PC-3 (cell line): Measurements from ENCODE around the gene KHDC1L. TPM values are rescaled to one million over a fixed set of nuclear protein-coding genes. Genes with fewer than 3 reads are reported as not detected.

ENCODE experiments used
- ATAC-seq: fragments of 200-7000 bp; cut with Tn5 transposase; 2 replicates; pipeline ENCODE4 v1.9.1; 2020; ENCODE audit warnings: mild to moderate bottlenecking, moderate library complexity
- BruUV-seq: library from RNA; stranded (reverse); fragments of 400-500 nt; replicated peaks from 2 replicates; lab custom pipeline; 2021; lab: Mats Ljungman, UMichigan
- CTCF ChIA-PET: fragments of 300-600 bp; sonication (Branson Sonifier 250); formaldehyde crosslinking; loops from one replicate; lab custom pipeline; 2022; ENCODE audit warnings: antibody characterized with exemption; lab: Charles Lee
- POLR2A ChIA-PET: fragments of 300-600 bp; sonication (Branson Sonifier 250); formaldehyde crosslinking; loops from one replicate; lab custom pipeline; 2022; ENCODE audit warnings: antibody characterized with exemption; ENCODE audit not compliant: unreplicated experiment; lab: Charles Lee
- DNase-seq: peaks from one replicate; pipeline ENCODE4 v3.0.0-alpha.2; 2015
- H2AFZ ChIP-seq: fragments of 300-600 bp; sonication (generic); 2 replicates; pipeline ENCODE4 v1.6.0; 2016; ENCODE audit warnings: antibody characterized with exemption, low read length
- H3F3A ChIP-seq: fragments of 300-600 bp; sonication (generic); one replicate; pipeline ENCODE4 v1.6.0; 2017; ENCODE audit warnings: antibody characterized with exemption, low read length, control low read depth, mild to moderate bottlenecking; ENCODE audit not compliant: unreplicated experiment
- H3K27ac ChIP-seq: fragments of 300-600 bp; sonication (generic); 2 replicates; pipeline ENCODE4 v1.5.1; 2016; ENCODE audit warnings: mild to moderate bottlenecking, low read length
- H3K27me3 ChIP-seq: fragments of 300-600 bp; sonication (generic); 2 replicates; pipeline ENCODE4 v1.6.1; 2016; ENCODE audit warnings: low read length, mixed read lengths
- H3K36me3 ChIP-seq: fragments of 300-600 bp; sonication (generic); 2 replicates; pipeline ENCODE4 v1.6.1; 2016; ENCODE audit warnings: low read depth, mixed run types, low read length, mixed read lengths
- H3K4me1 ChIP-seq: fragments of 300-600 bp; sonication (generic); 2 replicates; pipeline ENCODE4 v1.5.1; 2016; ENCODE audit warnings: low read length; ENCODE audit not compliant: insufficient read depth
- H3K4me2 ChIP-seq: fragments of 300-600 bp; sonication (generic); 2 replicates; pipeline ENCODE4 v1.6.0; 2016; ENCODE audit warnings: low read length
- H3K4me3 ChIP-seq: fragments of 300-600 bp; sonication (generic); 2 replicates; pipeline ENCODE4 v1.5.1; 2016; ENCODE audit warnings: mild to moderate bottlenecking, low read length, mixed read lengths
- H3K79me2 ChIP-seq: fragments of 300-600 bp; sonication (generic); 2 replicates; pipeline ENCODE4 v1.6.1; 2017; ENCODE audit warnings: low read length, mixed read lengths
- H3K9ac ChIP-seq: fragments of 300-600 bp; sonication (generic); 2 replicates; pipeline ENCODE4 v1.6.0; 2016; ENCODE audit warnings: mild to moderate bottlenecking, low read length
- H3K9me2 ChIP-seq: fragments of 300-600 bp; sonication (generic); replicated peaks from 2 replicates; pipeline ENCODE4 v1.6.1; 2016; ENCODE audit warnings: mixed run types, low read length, mixed read lengths
- H3K9me3 ChIP-seq: fragments of 300-600 bp; sonication (generic); 2 replicates; pipeline ENCODE4 v1.6.1; 2016; ENCODE audit warnings: low read length, mixed read lengths
- H4K20me1 ChIP-seq: fragments of 300-600 bp; sonication (generic); 2 replicates; pipeline ENCODE4 v1.6.1; 2016; ENCODE audit warnings: low read length, mixed read lengths
- EZH2 ChIP-seq: fragments of 300-600 bp; sonication (generic); IDR thresholded peaks from one replicate; pipeline ENCODE4 v1.6.1; 2017; ENCODE audit warnings: antibody characterized with exemption, mild to moderate bottlenecking, low read length; ENCODE audit not compliant: unreplicated experiment
- EZH2phosphoT487 ChIP-seq: fragments of 300-600 bp; sonication (generic); IDR thresholded peaks from 2 replicates; pipeline ENCODE4 v1.6.1; 2018; ENCODE audit warnings: mild to moderate bottlenecking, antibody characterized with exemption, low read length, borderline replicate concordance
- intact Hi-C: fragments of 100-400 bp; cut with micrococcal nuclease; formaldehyde crosslinking; loops from 2 replicates; pipeline ENCODE4 v1.9.0; 2023
- total RNA-seq: library from RNA; depleted of rRNA; stranded (reverse); fragments of >200 nt; gene quantifications from 2 replicates; pipeline ENCODE4 v1.2.3, GENCODE V29; 2014
- TF ChIP-seq, protein P1 (sequence below): fragments of 300-600 bp; sonication (generic); conservative IDR thresholded peaks from 2 replicates; pipeline ENCODE4 v1.5.1; 2017; ENCODE audit warnings: antibody characterized with exemption, low read depth, mild to moderate bottlenecking, low read length

KHDC1L gene
- total RNA-seq, 1 experiment from 2014 or later: 0.80 TPM

DNA sequence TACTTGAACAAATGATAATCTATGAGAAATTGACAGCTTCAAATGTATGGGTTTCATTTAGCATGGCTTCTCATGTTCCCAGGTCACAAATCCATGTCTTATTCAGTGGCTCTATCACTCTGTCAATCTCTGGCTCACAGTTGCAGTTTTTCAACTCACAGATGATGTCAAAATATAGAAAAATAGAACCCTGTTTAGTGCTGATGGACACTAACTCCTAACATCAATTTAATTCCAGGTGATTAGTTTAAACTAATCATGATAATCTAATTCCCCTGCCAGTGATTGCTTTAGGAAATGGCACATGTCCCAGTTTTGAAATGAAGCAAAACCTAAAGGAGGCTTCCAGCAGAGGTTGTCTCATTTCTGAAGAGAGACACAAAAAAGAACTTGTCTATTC is 24.7 kb upstream of the KHDC1L start:
- CTCF ChIA-PET: no interaction called here
- H3K9ac ChIP-seq: no peak overlapping the region
- ATAC-seq (no peak), DNase-seq (no peak)
- no peak overlapping the region for H2AFZ ChIP-seq
- no peaks in the 10 kb centered on the region for H3K79me2 ChIP-seq
- POLR2A ChIA-PET: no interaction called here
- H3K36me3 ChIP-seq: no peaks in the 10 kb centered on the region
- BruUV-seq: no TSS peak
- TF ChIP-seq EZH2phosphoT487 (no peak), EZH2 (no peak)
- TF ChIP-seq, protein P1, sequence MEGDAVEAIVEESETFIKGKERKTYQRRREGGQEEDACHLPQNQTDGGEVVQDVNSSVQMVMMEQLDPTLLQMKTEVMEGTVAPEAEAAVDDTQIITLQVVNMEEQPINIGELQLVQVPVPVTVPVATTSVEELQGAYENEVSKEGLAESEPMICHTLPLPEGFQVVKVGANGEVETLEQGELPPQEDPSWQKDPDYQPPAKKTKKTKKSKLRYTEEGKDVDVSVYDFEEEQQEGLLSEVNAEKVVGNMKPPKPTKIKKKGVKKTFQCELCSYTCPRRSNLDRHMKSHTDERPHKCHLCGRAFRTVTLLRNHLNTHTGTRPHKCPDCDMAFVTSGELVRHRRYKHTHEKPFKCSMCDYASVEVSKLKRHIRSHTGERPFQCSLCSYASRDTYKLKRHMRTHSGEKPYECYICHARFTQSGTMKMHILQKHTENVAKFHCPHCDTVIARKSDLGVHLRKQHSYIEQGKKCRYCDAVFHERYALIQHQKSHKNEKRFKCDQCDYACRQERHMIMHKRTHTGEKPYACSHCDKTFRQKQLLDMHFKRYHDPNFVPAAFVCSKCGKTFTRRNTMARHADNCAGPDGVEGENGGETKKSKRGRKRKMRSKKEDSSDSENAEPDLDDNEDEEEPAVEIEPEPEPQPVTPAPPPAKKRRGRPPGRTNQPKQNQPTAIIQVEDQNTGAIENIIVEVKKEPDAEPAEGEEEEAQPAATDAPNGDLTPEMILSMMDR: no peak
- no peak overlapping the region for H3K4me3 ChIP-seq
- H3K4me2 ChIP-seq: no peak overlapping the region
- H3K9me2 ChIP-seq: no peaks in the 10 kb centered on the region
- H3F3A ChIP-seq: no peaks in the 10 kb centered on the region
- intact Hi-C loops: no loop called here
- no peaks in the 10 kb centered on the region for H4K20me1 ChIP-seq
- H3K27ac ChIP-seq: no peak overlapping the region
- H3K9me3 ChIP-seq: no peaks in the 10 kb centered on the region
- H3K27me3 ChIP-seq: no peaks in the 10 kb centered on the region
- H3K4me1 ChIP-seq: no peaks in the 10 kb centered on the region

DNA sequence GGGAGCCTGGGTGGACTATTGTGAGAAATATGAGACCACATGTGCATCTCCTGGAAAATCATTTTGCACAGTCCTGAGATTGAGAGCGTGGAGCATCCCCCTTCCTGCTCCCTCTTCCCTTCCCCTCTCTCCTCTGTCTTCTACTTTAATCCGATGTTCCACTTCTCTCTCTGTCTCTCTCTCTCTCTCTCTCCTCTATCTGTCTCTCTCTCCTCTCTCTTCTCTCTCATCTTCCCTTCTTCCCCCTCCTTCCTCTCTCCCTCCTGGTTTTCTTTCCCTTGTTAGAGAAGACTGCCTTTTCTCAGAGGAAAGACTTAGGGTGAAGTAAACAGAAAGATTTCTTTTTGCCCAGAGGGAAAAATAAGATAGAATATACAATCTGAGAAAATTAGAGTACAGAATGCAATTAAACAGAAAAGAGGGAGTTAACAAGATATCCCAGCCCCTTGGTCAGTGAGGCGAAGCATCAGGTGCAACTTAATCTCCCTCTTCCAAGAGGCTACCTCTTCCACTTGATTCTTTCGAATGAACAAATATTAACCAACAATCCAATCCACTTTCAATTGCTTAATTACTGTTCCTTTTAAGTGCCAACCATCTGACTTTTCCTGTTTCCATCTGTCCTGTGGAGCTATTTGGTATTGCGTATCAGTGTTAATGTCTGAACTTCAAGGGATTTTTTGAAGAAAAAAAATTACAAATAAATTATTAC is 23.1 kb upstream of the KHDC1L start:
- H3K36me3 ChIP-seq: no peaks in the 10 kb centered on the region
- H3K9me2 ChIP-seq: no peaks in the 10 kb centered on the region
- no peaks in the 10 kb centered on the region for H4K20me1 ChIP-seq
- no peaks in the 10 kb centered on the region for H3F3A ChIP-seq
- H3K79me2 ChIP-seq: no peaks in the 10 kb centered on the region
- peaks cover 4% of the 10 kb centered on the region; the same call in 1 of the 2 replicates for H3K4me1 ChIP-seq
- no peak for ATAC-seq
- H3K4me2 ChIP-seq: no peak overlapping the region
- no peak overlapping the region for H3K9ac ChIP-seq
- no TSS peak for BruUV-seq
- intact Hi-C loops: no loop called here
- no peak overlapping the region for H3K27ac ChIP-seq
- H3K9me3 ChIP-seq: no peaks in the 10 kb centered on the region
- no peak overlapping the region for H2AFZ ChIP-seq
- no peaks in the 10 kb centered on the region for H3K27me3 ChIP-seq
- ChIA-PET CTCF (no interaction called here), POLR2A (no interaction called here)
- DNase-seq: no peak
- TF ChIP-seq EZH2: no peak
- no peak overlapping the region for H3K4me3 ChIP-seq

DNA sequence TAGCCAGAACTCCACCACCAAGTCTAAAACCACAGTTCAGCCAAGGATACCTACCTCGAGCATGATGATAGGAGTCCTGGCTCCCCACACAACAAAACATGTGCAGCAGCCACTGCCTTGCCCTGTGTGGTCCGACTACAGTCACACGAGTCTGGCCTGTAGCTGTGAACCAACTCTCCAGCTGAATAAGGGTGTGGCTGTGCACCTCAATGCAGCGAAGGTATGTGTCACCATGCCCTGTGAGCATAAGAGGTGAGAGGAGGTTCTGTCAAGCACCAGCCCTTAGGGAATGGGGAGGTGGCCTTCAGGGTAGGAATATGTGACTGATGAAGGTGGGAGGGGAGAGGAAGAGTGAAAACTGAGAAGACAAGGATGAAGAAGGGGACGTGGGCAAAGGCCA is 16.7 kb upstream of the KHDC1L start:
- no peaks in the 10 kb centered on the region for H3K36me3 ChIP-seq
- no peaks in the 10 kb centered on the region for H3K79me2 ChIP-seq
- no peak overlapping the region for H2AFZ ChIP-seq
- intact Hi-C loops: no loop called here
- H3K4me1 ChIP-seq: peaks cover 5% of the 10 kb centered on the region; the same call in 1 of the 2 replicates
- TF ChIP-seq EZH2 (no peak), EZH2phosphoT487 (no peak)
- TF ChIP-seq, protein P1: no peak
- no peak overlapping the region for H3K4me3 ChIP-seq
- ATAC-seq: no peak
- no peaks in the 10 kb centered on the region for H3K9me3 ChIP-seq
- H3K9ac ChIP-seq: no peak overlapping the region
- POLR2A ChIA-PET: no interaction called here
- H3K27ac ChIP-seq: no peak overlapping the region
- no peaks in the 10 kb centered on the region for H3F3A ChIP-seq
- H4K20me1 ChIP-seq: no peaks in the 10 kb centered on the region
- no peak overlapping the region for H3K4me2 ChIP-seq
- DNase-seq: no peak
- CTCF ChIA-PET: no interaction called here
- no peaks in the 10 kb centered on the region for H3K9me2 ChIP-seq
- no TSS peak for BruUV-seq
- H3K27me3 ChIP-seq: no peaks in the 10 kb centered on the region
